ENCODE data around the gene ERGIC3.

ERGIC3 gene

DNA sequence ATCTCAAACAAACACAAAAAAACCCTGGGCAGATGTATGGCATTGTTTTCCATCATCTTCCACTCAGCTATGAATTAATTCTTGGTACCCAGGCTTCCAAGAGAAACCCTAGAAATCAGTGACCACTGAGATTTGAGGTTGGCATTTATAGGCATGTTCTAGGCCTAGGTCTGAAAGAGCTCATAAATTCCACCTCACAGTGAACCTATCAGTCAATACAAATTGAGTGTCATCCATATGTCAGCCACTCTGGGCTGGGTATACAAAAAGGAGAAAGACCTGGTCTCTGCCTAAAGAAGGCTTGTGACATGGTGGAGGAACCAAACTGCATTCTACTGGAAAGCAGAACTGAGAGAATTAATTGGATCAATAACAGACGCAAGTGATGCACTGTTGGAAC is 42.6 kb upstream of the ERGIC3 start:
- TF ChIP-seq, protein P1, sequence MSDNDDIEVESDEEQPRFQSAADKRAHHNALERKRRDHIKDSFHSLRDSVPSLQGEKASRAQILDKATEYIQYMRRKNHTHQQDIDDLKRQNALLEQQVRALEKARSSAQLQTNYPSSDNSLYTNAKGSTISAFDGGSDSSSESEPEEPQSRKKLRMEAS (IDR thresholded peaks at IDR 0.05) = no peak
- TF ChIP-seq EP300 (IDR thresholded peaks at IDR 0.05; ENCODE audit: borderline replicate concordance) (no peak), CREB1 (IDR thresholded peaks at IDR 0.05; ENCODE audit: low read depth) (no peak), TAF1 (IDR thresholded peaks at IDR 0.05; ENCODE audit: low read depth) (no peak), EGR1 (IDR thresholded peaks at IDR 0.05) (no peak)

DNA sequence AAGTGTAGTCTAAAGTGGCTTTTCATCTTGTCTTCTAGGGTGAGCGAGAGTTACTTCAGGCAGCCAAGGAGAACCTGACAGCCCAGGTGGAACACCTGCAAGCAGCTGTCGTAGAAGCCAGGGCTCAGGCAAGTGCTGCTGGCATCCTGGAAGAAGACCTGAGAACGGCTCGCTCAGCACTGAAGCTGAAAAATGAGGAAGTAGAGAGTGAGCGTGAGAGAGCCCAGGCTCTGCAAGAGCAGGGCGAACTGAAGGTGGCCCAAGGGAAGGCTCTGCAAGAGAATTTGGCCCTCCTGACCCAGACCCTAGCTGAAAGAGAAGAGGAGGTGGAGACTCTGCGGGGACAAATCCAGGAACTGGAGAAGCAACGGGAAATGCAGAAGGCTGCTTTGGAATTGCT is 39.5 kb upstream of the ERGIC3 start:
- TF ChIP-seq, protein P2, sequence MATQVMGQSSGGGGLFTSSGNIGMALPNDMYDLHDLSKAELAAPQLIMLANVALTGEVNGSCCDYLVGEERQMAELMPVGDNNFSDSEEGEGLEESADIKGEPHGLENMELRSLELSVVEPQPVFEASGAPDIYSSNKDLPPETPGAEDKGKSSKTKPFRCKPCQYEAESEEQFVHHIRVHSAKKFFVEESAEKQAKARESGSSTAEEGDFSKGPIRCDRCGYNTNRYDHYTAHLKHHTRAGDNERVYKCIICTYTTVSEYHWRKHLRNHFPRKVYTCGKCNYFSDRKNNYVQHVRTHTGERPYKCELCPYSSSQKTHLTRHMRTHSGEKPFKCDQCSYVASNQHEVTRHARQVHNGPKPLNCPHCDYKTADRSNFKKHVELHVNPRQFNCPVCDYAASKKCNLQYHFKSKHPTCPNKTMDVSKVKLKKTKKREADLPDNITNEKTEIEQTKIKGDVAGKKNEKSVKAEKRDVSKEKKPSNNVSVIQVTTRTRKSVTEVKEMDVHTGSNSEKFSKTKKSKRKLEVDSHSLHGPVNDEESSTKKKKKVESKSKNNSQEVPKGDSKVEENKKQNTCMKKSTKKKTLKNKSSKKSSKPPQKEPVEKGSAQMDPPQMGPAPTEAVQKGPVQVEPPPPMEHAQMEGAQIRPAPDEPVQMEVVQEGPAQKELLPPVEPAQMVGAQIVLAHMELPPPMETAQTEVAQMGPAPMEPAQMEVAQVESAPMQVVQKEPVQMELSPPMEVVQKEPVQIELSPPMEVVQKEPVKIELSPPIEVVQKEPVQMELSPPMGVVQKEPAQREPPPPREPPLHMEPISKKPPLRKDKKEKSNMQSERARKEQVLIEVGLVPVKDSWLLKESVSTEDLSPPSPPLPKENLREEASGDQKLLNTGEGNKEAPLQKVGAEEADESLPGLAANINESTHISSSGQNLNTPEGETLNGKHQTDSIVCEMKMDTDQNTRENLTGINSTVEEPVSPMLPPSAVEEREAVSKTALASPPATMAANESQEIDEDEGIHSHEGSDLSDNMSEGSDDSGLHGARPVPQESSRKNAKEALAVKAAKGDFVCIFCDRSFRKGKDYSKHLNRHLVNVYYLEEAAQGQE (IDR thresholded peaks at IDR 0.05; ENCODE audit: low read depth) = no peak
- TF ChIP-seq FOXM1 (IDR thresholded peaks at IDR 0.05; ENCODE audit: borderline replicate concordance, low read depth) (no peak), ZBTB7A (IDR thresholded peaks at IDR 0.05; ENCODE audit: low read depth) (no peak), TEAD4 (IDR thresholded peaks at IDR 0.05) (no peak), EGR1 (IDR thresholded peaks at IDR 0.05) (no peak), YY1 (IDR thresholded peaks at IDR 0.05; ENCODE audit: low read depth) (no peak), RAD21 (IDR thresholded peaks at IDR 0.05; ENCODE audit: low read depth) (no peak), EP300 (IDR thresholded peaks at IDR 0.05; ENCODE audit: borderline replicate concordance) (no peak), NFIC (IDR thresholded peaks at IDR 0.05) (no peak), CREB1 (IDR thresholded peaks at IDR 0.05; ENCODE audit: low read depth) (no peak), CEBPB (IDR thresholded peaks at IDR 0.05) (no peak), TAF1 (IDR thresholded peaks at IDR 0.05; ENCODE audit: low read depth) (no peak), TCF12 (IDR thresholded peaks at IDR 0.05; ENCODE audit: low read depth) (no peak)
- TF ChIP-seq, protein P1 (IDR thresholded peaks at IDR 0.05) = no peak

DNA sequence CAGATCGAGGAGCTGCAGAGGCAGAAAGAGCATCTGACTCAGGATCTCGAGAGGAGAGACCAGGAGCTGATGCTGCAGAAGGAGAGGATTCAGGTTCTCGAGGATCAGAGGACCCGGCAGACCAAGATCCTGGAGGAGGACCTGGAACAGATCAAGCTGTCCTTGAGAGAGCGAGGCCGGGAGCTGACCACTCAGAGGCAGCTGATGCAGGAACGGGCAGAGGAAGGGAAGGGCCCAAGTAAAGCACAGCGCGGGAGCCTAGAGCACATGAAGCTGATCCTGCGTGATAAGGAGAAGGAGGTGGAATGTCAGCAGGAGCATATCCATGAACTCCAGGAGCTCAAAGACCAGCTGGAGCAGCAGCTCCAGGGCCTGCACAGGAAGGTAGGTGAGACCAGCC is 38.6 kb upstream of the ERGIC3 start:
- TF ChIP-seq TEAD4 (IDR thresholded peaks at IDR 0.05) = no peak
- TF ChIP-seq YY1 (IDR thresholded peaks at IDR 0.05; ENCODE audit: low read depth) = no peak
- TF ChIP-seq RAD21 (IDR thresholded peaks at IDR 0.05; ENCODE audit: low read depth) = no peak
- TF ChIP-seq, protein P1 (IDR thresholded peaks at IDR 0.05) = no peak
- TF ChIP-seq CEBPB (IDR thresholded peaks at IDR 0.05) = no peak
- TF ChIP-seq TAF1 (IDR thresholded peaks at IDR 0.05; ENCODE audit: low read depth) = no peak
- no peak for TF ChIP-seq EGR1 (IDR thresholded peaks at IDR 0.05)
- TF ChIP-seq FOXM1 (IDR thresholded peaks at IDR 0.05; ENCODE audit: borderline replicate concordance, low read depth) = no peak
- TF ChIP-seq NFIC (IDR thresholded peaks at IDR 0.05) = no peak
- TF ChIP-seq, protein P3, sequence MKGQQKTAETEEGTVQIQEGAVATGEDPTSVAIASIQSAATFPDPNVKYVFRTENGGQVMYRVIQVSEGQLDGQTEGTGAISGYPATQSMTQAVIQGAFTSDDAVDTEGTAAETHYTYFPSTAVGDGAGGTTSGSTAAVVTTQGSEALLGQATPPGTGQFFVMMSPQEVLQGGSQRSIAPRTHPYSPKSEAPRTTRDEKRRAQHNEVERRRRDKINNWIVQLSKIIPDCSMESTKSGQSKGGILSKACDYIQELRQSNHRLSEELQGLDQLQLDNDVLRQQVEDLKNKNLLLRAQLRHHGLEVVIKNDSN (IDR thresholded peaks at IDR 0.05) = no peak
- TF ChIP-seq EP300 (IDR thresholded peaks at IDR 0.05; ENCODE audit: borderline replicate concordance) = no peak
- TF ChIP-seq TCF12 (IDR thresholded peaks at IDR 0.05; ENCODE audit: low read depth) = no peak
- TF ChIP-seq ZBTB7A (IDR thresholded peaks at IDR 0.05; ENCODE audit: low read depth) = no peak
- TF ChIP-seq, protein P2 (IDR thresholded peaks at IDR 0.05; ENCODE audit: low read depth) = no peak
- no peak for TF ChIP-seq CREB1 (IDR thresholded peaks at IDR 0.05; ENCODE audit: low read depth)

DNA sequence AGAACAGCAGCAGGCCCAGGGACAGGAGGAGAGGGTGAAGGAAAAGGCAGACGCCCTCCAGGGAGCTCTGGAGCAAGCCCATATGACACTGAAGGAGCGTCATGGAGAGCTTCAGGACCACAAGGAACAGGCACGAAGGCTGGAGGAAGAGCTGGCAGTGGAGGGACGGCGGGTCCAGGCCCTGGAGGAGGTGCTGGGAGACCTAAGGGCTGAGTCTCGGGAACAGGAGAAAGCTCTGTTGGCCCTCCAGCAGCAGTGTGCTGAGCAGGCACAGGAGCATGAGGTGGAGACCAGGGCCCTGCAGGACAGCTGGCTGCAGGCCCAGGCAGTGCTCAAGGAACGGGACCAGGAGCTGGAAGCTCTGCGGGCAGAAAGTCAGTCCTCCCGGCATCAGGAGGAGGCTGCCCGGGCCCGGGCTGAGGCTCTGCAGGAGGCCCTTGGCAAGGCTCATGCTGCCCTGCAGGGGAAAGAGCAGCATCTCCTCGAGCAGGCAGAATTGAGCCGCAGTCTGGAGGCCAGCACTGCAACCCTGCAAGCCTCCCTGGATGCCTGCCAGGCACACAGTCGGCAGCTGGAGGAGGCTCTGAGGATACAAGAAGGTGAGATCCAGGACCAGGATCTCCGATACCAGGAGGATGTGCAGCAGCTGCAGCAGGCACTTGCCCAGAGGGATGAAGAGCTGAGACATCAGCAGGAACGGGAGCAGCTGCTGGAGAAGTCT is 37.9 kb upstream of the ERGIC3 start:
- TF ChIP-seq, protein P3 (IDR thresholded peaks at IDR 0.05) = no peak
- TF ChIP-seq ZBTB7A (IDR thresholded peaks at IDR 0.05; ENCODE audit: low read depth) = no peak
- TF ChIP-seq EP300 (IDR thresholded peaks at IDR 0.05; ENCODE audit: borderline replicate concordance) = no peak
- no peak for TF ChIP-seq RAD21 (IDR thresholded peaks at IDR 0.05; ENCODE audit: low read depth)
- TF ChIP-seq NFIC (IDR thresholded peaks at IDR 0.05) = no peak
- TF ChIP-seq CREB1 (IDR thresholded peaks at IDR 0.05; ENCODE audit: low read depth) = no peak
- TF ChIP-seq, protein P1 (IDR thresholded peaks at IDR 0.05) = no peak
- TF ChIP-seq, protein P2 (IDR thresholded peaks at IDR 0.05; ENCODE audit: low read depth) = no peak
- no peak for TF ChIP-seq TCF12 (IDR thresholded peaks at IDR 0.05; ENCODE audit: low read depth)
- no peak for TF ChIP-seq TAF1 (IDR thresholded peaks at IDR 0.05; ENCODE audit: low read depth)
- TF ChIP-seq EGR1 (IDR thresholded peaks at IDR 0.05) = no peak
